HG03045 (cell line): ENCODE data around the gene PMS1.
"Not testable (repeated sequence)": the region's sequence is repeated elsewhere in the genome, so short reads cannot be mapped to it uniquely, and the experiment has no call there.

Source experiments
- ATAC-seq: cut with Tn5 transposase; IDR thresholded peaks from one replicate; pipeline ENCODE4 v1.9.1; 2021; ENCODE audit warnings: mild to moderate bottlenecking, moderate library complexity; ENCODE audit not compliant: unreplicated experiment

PMS1 gene

DNA sequence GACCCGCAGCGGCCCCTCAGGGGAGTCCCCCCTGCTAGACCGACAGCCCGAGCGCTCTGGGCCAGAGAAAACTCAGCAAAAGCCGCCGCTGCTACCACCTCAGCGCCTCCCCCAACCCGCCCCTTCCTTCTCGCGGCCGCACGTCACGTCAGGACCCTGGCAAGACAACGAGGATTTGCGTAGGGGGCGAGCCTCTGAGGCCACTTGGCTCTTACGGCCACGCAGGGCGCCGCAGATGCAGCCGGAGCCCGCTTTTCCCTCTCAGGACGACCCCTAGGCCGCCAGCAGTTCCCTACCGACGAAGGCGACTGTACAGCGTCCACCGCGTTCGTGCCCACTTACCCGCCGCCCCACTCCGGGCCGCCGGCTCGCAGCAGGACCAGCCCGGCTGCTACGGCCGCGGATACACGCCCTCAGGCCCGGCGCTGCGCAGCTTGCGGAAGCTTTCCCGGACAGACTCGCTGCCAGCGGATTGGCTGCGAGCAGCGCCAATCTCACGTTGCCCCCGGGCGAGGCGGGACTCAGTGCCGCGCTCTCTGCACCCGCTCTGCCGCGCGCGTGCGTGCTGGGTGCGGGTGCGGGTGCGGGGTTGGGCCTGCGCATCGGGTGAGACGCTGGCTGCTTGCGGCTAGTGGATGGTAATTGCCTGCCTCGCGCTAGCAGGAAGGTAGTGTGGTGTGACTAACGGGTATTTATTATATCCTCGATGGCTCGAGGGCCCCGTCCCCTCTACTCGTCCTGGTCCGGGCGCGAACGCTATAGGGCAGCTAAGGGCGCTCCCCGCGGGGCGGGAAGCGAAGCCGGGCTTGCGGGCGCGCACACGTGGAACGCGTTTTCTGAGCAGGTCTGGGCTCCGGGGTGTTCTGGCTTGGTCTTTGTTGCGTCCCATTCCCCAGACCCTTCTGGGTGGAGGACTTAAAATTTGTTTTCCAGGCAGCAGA is at the start of gene PMS1, which contains the start of gene ORMDL1:
Gene PMS1, plus strand, starts transcription at position 524 of the 941 bp plus-strand sequence. CDS start 7,360 bp downstream, outside the sequence.
Gene ORMDL1, minus strand, starts transcription at position 413 of the 941 bp plus-strand sequence. CDS start 1,744 bp downstream, outside the sequence.
- peak; percentile 96 for ATAC-seq

DNA sequence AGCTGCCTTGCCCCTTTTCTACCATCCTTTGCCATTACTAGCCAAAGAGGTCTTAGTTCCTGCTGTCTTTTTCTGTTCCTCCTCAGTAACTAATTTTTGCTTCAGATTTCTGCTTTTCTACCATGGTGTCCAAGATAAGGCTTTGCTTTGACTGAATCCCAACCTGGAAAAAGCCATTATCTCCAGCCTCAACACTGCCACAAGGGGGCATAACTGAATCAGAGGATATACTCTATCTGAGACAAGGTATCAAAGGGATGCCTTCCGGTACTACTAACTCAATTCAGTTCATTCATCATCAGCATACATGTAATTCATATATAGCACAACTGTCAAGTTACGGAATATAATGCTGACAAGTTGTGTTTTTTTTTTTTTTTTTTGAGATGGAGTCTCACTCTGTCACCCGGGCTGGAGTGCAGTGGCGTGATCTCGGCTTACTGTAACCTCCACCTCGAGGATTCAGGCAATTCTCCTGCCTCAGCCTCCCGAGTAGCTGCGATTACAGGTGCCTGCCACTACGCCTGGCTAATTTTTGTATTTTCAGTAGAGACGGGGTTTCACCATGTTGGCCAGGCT is 33.1 kb upstream of the PMS1 start:
- peak; percentile 43 for ATAC-seq

DNA sequence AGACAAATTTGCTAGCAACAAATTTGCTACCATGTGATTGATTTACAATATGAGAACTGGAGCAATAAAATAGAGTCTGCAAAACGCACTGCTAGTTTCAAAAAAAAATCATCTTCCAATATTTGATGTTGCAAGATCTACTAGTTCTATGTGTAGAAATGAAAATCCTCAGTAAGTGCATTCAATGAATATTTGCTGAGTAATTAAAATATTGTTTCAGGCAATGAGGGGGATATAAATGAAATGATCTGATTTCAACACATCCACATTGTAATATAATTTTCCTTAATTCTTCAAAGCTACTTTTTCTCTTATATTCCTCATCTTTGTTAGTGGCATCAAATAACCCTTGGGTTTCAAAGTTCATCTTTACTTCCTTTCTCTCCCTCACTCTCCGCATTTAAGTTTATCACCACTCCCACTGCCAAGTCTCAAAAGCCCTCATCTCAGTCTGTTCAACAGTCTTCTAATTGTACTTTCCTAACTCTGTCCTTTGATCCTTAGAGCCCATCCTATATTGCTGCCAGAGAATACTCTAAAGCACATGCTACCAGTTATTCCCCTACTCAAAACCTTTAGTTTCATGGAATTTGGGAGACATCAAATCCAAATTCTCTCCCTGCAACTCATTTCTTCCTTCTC is 27.8 kb upstream of the PMS1 start:
- ATAC-seq: no peak

DNA sequence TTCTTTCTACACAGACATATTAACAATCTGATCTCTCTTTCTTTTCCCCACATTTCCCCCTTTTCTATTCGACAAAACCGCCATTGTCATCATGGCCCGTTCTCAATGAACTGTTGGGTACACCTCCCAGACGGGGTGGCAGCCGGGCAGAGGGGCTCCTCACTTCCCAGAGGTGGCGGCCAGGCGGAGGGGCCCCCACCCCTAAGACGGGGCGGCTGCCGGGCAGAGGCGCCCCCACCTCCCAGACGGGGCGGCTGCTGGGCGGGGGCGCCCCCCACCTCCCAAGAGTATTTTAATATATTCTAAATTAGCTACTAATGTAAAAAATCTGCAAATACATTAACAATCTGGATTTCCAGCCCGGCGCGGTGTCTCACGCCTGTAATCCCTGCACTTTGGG is 24.1 kb upstream of the PMS1 start:
- ATAC-seq: not testable (repeated sequence)

DNA sequence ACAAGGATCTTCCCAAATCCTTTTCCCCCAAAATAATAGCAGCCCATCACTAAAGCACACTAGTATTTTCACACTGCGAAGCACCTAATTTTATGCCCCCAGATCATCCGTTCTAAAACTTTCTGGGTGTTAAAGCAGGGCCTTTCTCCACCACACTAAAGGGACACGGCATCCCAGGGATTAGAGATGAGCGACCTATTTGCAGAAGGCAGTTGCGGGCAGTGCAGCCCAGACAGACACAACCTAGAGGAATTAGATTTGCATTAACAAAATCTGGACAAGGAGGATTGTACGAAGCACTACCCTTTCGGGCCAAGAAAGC is 22.1 kb upstream of the PMS1 start:
- ATAC-seq: no peak

DNA sequence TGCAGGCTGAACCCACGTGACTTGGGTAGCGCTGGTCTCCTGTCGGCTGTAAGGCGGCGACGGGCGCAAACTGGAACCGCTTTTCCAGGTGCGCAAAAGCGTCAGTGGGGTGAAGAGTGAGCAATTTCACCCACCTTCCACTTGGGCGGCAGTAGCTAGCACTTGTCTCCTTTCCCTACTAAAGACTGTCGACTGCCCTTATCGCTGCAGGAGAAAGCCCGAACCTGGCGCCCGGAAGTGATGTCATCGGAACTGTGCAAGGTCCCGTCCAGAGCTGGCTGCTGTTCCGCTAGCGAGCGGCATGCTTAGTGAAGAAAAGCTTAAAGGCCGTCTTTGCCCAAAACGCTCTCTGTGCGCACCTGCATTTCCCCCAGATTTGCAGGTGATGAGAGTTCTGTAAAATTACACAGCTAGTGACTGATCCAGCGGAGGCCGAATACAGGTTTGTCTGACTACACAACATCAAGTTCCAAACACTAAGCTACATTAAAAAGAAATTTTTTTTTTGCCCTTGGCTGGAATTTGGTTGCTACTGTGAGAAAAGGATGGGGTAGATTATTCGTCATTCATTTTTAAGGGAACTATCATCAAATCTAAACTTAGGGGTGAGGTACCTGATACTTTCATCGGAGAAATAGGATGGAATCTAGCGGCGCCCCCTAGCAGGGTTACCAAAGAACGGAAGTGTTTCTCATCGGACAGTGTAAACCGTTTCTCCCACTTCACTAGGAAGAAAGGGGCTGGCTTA is 21.5 kb upstream of the PMS1 start, which contains the start of gene OSGEPL1:
Gene OSGEPL1, minus strand, starts transcription at position 242 of the 748 bp plus-strand sequence. CDS start 1,152 bp downstream, outside the sequence.
- peak; percentile 98 for ATAC-seq

DNA sequence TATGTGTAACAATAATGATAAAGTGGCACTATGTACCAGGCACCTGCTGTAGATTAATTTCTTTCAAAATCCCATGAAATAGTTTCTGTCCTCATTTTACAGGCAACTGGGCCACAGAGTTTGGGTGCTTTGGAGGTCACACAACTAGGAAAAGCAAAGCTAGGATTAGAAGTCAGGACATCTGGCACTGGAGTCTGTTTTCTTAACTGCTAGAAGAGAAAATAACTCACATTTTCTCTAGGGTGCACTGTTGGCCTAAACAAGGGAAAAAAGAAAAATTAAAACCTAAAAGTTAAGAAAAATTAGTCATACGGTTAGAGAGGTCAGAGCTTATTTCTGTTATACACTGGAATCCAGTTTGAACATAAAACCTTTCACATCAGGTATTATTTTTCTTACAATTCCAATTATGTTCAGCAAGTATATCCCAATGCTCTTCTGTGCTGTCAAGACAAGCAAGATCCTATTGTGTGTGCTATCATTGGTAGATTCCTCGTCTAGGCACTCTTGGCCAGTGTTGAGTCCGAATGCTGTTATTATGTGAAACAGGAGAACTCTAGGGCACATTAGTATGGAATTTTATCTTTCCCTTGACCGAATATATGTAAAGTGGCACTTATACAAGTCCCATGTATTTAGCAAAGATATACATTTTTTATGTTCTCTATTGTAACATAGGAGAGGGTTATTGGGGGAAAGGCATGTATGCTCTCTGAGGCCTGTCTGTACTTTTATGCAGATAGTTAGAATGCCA is 20.2 kb upstream of the PMS1 start:
- no peak for ATAC-seq

DNA sequence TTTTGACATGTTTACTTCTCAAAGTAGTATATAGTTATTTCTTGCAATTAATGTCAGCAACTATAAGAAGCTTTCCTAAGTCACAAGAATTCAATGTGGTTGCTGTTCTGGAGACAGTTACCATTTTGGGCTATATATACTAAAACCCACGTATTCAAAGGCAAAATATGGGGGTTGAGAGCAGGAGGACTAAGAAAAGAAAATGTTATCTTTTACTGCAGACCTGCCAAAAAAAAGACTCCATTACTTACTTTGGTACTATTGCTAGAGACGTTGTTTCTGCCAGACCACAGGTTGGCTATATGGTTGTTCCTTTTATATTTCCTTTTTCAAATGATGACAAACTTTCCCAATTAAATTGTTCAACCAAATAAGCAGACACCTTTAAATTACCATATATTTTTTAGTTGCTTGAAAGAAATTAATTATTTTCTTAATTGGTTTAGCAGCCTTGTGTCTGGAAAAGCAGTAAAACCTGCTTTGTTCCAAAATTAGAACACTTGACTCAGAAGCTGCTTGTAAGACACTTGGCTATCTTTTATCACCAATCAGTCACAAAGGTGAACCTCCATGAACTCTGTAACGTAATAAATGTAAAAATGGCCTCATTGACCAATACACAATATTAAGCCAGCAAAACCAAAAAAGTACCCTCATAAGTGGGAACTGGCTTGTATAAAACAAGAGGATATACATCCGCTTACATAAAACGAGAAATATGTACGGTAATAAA is 13.5 kb upstream of the PMS1 start:
- ATAC-seq: no peak

DNA sequence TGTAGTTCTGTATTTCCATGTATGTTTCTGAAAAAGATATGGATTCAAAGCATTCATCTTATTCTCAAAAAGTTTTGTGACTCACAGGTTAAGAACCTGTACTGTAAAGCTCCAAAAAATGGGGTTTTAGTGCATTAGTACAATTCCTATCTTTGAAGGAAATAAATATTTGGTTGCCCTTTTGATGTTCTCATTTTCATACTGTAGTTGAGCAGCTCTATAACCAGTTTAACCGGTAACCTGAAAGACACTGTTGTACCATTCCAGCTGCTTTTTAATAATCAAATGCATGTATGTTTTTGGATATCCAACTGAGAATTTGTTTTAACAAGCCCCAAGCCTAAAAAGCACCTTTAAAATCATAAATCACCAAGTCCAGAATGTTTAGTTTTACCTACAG is 12.0 kb upstream of the PMS1 start:
- ATAC-seq: no peak

DNA sequence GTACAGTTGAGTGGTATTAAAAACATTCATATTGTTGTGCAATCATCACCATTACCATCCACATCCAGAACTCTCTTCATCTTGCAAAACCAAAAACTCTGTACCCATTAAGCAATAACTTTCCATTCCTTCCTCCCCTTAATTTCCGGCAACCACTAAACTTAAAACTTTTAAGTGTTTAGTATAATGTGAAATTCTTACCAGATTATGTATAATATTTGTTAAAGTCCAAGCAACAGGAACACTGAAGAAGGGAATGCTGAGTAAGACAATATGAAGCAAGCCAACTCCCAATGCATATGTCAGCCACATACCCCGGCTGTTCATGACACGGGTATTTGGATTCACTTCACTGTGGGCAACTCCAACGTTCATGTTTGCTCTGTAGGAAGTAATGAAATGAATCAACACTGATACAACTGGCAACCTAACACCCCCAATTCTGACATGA is 2.0 kb upstream of the PMS1 start:
- no peak for ATAC-seq

DNA sequence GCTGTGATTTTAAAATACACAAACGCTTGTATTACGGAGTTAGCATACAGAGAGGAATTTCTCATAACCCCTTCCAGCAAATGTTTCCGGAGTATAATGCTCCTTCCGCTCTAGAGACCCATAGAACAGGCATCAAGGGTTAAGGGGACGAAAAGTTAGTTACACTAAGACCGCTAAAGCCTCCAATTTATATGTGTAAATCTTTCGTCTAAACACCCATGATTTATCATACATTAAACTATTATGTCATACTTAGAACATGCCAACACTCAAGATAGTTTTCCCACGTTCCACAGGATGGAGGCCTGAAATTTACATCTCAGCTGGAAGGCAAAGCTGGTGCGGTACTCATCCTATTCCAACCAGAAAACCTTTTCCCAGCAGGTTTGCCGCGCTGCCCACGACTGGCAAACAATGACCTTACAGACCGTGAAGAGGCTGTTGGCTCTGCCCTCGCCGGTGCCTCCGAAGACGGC is 761 bp upstream of the PMS1 start:
- peak; percentile 17 for ATAC-seq

DNA sequence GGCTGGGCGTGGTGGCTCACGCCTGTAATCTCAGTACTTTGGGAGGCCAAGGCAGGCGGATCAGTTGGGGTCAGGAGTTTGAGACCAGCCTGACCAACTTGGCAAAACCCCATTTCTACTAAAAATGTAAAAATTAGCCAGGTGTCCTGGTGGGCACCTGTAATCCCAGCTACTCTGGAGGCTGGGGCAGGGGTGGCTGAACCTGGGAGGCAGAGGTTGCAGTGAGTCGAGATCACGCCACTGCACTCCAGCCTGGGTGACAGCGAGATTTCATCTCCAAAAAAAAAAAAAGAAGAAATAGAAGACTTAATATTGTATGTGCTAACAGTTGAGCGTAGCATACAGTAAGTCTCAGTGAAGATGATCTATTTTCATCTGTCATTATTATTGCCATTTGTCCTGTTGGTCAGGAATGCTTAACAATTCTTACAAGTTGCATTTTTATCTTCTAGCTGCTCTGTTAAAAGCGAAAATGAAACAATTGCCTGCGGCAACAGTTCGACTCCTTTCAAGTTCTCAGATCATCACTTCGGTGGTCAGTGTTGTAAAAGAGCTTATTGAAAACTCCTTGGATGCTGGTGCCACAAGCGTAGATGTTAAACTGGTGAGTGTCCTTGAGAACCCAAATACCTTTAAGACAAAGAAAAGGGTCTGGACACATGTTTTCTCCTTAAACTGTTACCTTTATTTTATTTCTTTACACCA is 7.2 kb downstream of the PMS1 start:
- ATAC-seq: no peak

DNA sequence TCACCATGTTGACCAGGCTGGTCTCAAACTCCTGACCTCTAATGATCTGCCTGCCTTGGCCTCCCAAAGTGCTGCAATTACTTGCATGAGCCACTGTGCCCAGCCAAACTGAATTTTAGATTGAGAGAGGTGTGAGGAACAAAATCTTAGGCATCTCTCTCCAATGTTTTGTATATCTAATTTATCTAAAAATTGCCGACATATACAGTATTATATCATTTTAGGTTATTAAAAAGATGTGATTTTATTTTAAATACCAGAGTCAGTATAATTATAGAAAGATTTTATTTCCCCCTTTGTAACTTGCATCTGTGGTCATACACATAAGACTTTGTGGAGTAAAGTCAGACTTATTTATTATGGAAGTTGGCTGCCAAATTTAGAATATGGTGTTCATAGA is 10.1 kb downstream of the PMS1 start:
- ATAC-seq: no peak

DNA sequence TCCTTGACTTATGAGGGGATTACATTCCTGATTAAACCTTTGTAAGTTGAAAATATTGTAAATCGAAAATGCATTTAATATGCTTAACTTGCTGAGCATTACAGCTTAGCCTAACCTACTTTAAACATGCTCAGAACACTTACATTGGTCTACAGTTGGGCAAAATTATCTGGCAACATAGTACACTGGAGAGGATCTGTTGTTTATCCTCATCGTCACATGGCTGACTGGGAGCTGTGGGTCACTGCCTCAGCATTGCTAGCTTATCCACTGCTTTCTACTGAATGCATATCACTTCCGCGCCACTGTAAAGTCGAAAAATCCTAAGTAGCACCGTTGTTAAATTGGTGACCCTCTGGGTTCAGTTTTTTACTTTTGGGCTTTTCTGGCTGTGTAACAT is 13.7 kb downstream of the PMS1 start:
- no peak for ATAC-seq

DNA sequence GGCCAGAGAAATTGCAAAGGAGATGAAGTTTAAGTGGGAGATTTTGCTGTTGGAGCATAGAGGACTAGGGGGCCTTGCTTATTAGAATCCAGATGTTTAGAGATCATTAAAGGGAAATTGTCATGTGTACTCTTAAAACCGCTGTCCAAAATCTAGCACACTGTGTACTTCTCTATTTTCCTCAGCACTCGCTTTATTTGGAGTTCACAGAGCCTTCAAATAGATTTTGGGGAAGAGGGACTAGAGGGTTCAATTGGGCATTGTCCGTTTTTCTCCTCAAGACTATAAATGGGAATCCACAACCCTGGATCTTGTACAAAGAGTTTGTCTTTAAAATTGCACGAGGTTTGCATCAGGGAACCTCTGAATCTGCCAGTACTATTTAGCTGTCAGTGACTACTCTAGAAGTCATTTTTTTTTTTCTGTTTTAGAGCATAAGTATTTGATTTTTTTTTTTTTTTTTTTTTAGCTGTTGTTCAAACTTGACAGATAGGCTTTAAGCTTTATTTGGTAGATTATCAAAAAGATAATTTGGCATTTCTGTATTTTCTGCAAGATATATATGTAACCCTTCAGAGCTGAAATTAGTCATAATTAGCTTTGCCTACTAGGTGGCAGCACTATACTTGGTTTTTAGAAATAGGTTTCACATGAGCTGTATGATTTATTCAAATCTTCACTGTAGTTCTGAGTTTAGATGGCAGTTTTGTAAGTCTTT is 14.2 kb downstream of the PMS1 start:
- ATAC-seq: peak; percentile 69

DNA sequence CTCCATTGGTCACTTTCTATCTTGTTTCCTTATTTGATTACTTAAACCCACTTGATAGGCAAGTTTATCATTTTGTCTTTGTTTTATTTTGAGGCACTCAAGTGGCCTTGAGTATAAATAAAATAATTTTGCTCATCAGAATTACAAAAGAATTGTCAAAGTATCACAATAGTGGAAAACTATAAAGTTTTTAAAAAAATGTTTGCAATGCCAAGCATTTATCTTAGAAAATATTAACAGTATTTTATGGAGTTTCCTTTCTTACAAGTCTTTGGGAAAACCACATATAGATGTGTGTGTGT is 14.7 kb downstream of the PMS1 start:
- no peak for ATAC-seq

DNA sequence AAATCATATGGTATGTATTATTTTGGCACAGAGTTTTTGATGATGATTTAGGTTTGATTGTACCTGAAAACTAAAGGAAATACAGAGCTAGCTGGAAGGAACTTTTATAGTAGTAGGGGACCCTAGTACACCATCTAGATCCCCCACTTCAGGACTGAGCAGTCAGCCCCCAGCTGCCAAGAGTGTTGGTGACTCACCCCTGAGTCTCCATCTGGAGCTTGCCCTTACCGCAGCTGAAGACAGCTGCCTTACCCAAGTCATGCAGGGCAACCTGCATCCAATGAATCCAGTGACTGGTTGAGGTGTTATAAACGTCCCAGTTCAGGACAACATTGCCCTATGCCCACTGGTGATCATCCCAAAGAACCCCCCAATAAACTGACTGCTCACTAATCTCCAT is 15.3 kb downstream of the PMS1 start:
- no peak for ATAC-seq

DNA sequence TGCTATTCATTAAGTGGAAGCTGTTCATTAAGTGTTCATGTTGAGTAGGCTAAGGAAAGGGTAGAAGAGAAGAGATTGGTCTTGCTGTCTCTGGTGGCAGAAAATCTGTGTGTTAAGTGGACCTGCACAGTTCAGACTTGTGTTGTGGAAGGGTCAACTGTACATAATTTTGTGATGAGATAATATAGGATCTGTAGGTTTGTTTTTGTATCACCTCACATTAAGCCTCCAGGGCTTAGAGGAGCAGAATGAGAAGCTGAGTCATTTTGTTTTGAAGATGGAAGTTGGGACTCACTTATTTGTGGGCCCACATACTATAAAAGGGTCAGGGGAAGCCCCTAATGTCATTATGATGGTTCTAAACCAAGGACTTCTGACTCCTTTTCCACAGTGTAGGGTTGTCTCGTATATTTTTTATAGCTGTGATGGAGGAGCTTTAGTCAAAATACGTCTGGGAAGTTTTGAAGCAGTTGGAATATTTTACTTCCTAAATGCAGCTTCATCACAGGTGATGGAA is 18.2 kb downstream of the PMS1 start:
- ATAC-seq: no peak
